ENCODE measurements around the gene IL1R2. TPM values are rescaled to one million over a fixed set of nuclear protein-coding genes. Genes with fewer than 3 reads are reported as not detected.

IL1R2 gene
- total RNA-seq, 1 experiment from 2014 or later = not detected

- Histone ChIP-seq H3K4me1 (ENCODE audit: insufficient read depth, low read length, poor library complexity, severe bottlenecking) (no peaks in the 10 kb centered on the region), H3K36me3 (ENCODE audit: insufficient read depth, low read length, poor library complexity, severe bottlenecking) (no peaks in the 10 kb centered on the region), H3K27me3 (replicated peaks; ENCODE audit: insufficient read depth, low read depth, low read length, poor library complexity) (no peaks in the 10 kb centered on the region), H3K4me3 (ENCODE audit: low read depth, low read length, poor library complexity, severe bottlenecking) (no peak overlapping the region), H3K27ac (ENCODE audit: low read depth, low read length, poor library complexity, severe bottlenecking) (no peak overlapping the region), H3K9me3 (ENCODE audit: low read depth, low read length, poor library complexity, severe bottlenecking) (no peaks in the 10 kb centered on the region)
- ChIA-PET CTCF (interaction anchor here (0.6 kb wide), 2 partner anchors 123 to 626 kb away, joined by 3 to 6 read pairs; partner anchors contain the start of gene CREG2), POLR2A (ENCODE audit: low non-redundant PET) (no interaction called here)
- intact Hi-C loops (cut with micrococcal nuclease; ENCODE audit: unreplicated experiment) = no loop called here
- DNase-seq (ENCODE audit: low spot score) = no peak
- BruUV-seq (replicated peaks) = no TSS peak
- TF ChIP-seq EZH2 (IDR thresholded peaks at IDR 0.05; ENCODE audit: borderline replicate concordance, low read depth, low read length, poor library complexity, severe bottlenecking) = no peak
- TF ChIP-seq, protein P1, sequence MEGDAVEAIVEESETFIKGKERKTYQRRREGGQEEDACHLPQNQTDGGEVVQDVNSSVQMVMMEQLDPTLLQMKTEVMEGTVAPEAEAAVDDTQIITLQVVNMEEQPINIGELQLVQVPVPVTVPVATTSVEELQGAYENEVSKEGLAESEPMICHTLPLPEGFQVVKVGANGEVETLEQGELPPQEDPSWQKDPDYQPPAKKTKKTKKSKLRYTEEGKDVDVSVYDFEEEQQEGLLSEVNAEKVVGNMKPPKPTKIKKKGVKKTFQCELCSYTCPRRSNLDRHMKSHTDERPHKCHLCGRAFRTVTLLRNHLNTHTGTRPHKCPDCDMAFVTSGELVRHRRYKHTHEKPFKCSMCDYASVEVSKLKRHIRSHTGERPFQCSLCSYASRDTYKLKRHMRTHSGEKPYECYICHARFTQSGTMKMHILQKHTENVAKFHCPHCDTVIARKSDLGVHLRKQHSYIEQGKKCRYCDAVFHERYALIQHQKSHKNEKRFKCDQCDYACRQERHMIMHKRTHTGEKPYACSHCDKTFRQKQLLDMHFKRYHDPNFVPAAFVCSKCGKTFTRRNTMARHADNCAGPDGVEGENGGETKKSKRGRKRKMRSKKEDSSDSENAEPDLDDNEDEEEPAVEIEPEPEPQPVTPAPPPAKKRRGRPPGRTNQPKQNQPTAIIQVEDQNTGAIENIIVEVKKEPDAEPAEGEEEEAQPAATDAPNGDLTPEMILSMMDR (conservative IDR thresholded peaks at IDR 0.05; ENCODE audit: low read depth, low read length) = no peak
Measured at GRCh38 chr2:102013206-102014040, 21.7 kb downstream of the IL1R2 start.

GRCh38 chr2:102014041-102014345 lies 22.2 kb downstream of the IL1R2 start:
- no peaks in the 10 kb centered on the region for H3K27me3 ChIP-seq (replicated peaks; ENCODE audit: insufficient read depth, low read depth, low read length, poor library complexity)
- CTCF ChIA-PET = interaction anchor here (0.6 kb wide), 1 partner anchor 123 kb away, joined by 6 read pairs; no protein-coding TSS in a partner anchor
- intact Hi-C loops (cut with micrococcal nuclease; ENCODE audit: unreplicated experiment) = no loop called here
- H3K9me3 ChIP-seq (ENCODE audit: low read depth, low read length, poor library complexity, severe bottlenecking) = no peaks in the 10 kb centered on the region
- H3K36me3 ChIP-seq (ENCODE audit: insufficient read depth, low read length, poor library complexity, severe bottlenecking) = no peaks in the 10 kb centered on the region
- H3K27ac ChIP-seq (ENCODE audit: low read depth, low read length, poor library complexity, severe bottlenecking) = no peak overlapping the region
- TF ChIP-seq EZH2 (IDR thresholded peaks at IDR 0.05; ENCODE audit: borderline replicate concordance, low read depth, low read length, poor library complexity, severe bottlenecking) = no peak
- TF ChIP-seq, protein P1 (conservative IDR thresholded peaks at IDR 0.05; ENCODE audit: low read depth, low read length) = no peak
- POLR2A ChIA-PET (ENCODE audit: low non-redundant PET) = no interaction called here
- BruUV-seq (replicated peaks) = no TSS peak
- H3K4me1 ChIP-seq (ENCODE audit: insufficient read depth, low read length, poor library complexity, severe bottlenecking) = no peaks in the 10 kb centered on the region
- no peak for DNase-seq (ENCODE audit: low spot score)
- no peak overlapping the region for H3K4me3 ChIP-seq (ENCODE audit: low read depth, low read length, poor library complexity, severe bottlenecking)

DNA sequence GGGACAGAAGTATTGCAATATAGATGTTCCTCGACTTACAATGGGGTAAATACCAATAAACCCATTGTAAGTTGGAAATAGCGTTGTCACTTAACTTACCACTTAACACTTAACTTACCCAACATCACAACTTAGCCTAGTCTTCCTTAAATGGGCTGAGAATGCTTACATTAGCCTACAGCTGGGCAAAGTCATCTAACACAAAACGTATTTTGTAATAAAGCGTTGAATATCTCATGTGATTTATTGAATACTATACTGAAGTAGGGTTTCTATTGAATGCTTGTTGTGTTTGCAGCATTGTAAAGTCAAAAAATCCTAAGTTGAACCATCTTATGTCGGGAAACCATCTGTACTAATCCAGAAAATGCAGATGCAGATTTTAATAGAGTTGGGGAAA lies 23.6 kb downstream of the IL1R2 start:
- no peak for DNase-seq (ENCODE audit: low spot score)
- intact Hi-C loops (cut with micrococcal nuclease; ENCODE audit: unreplicated experiment) = no loop called here
- Histone ChIP-seq H3K27ac (ENCODE audit: low read depth, low read length, poor library complexity, severe bottlenecking) (no peak overlapping the region), H3K4me1 (ENCODE audit: insufficient read depth, low read length, poor library complexity, severe bottlenecking) (no peaks in the 10 kb centered on the region), H3K27me3 (replicated peaks; ENCODE audit: insufficient read depth, low read depth, low read length, poor library complexity) (no peaks in the 10 kb centered on the region), H3K4me3 (ENCODE audit: low read depth, low read length, poor library complexity, severe bottlenecking) (no peak overlapping the region), H3K36me3 (ENCODE audit: insufficient read depth, low read length, poor library complexity, severe bottlenecking) (no peaks in the 10 kb centered on the region), H3K9me3 (ENCODE audit: low read depth, low read length, poor library complexity, severe bottlenecking) (no peaks in the 10 kb centered on the region)
- ChIA-PET CTCF (no interaction called here), POLR2A (ENCODE audit: low non-redundant PET) (no interaction called here)
- BruUV-seq (replicated peaks) = no TSS peak
- no peak for TF ChIP-seq EZH2 (IDR thresholded peaks at IDR 0.05; ENCODE audit: borderline replicate concordance, low read depth, low read length, poor library complexity, severe bottlenecking)
- TF ChIP-seq, protein P1 (conservative IDR thresholded peaks at IDR 0.05; ENCODE audit: low read depth, low read length) = no peak

Data from A673 (cell line).